IMR-90 (cell line): ENCODE data around the gene BCS1L. TPM values are rescaled to one million over a fixed set of nuclear protein-coding genes. Genes with fewer than 3 reads are reported as not detected.

Source experiments
- ATAC-seq: fragments of 200-7000 bp; cut with Tn5 transposase; 2 replicates; pipeline ENCODE4 v1.9.1; 2020; ENCODE audit warnings: low read depth, mild to moderate bottlenecking, moderate library complexity
- BruUV-seq: library from RNA; stranded (reverse); fragments of 400-500 nt; replicated peaks from 2 replicates; lab custom pipeline; 2021; lab: Mats Ljungman, UMichigan
- CTCF ChIA-PET: fragments of 300-600 bp; formaldehyde crosslinking; extraction: SDS; loops from one replicate; lab custom pipeline; 2021; ENCODE audit warnings: antibody characterized with exemption; lab: Yijun Ruan, JAX
- POLR2A ChIA-PET: fragments of 300-600 bp; sonication (Branson Sonifier 250); formaldehyde crosslinking; loops from one replicate; lab custom pipeline; 2022; ENCODE audit warnings: antibody characterized with exemption; ENCODE audit not compliant: unreplicated experiment; lab: Charles Lee
- DNase-seq: peaks from one replicate; pipeline ENCODE4 v3.0.0; 2013
- H2AFZ ChIP-seq: replicated peaks from 2 replicates; pipeline ENCODE3; 2013; ENCODE audit warnings: low read length, mild to moderate bottlenecking; ENCODE audit not compliant: poor library complexity
- H2AK5ac ChIP-seq: 2 replicates; pipeline ENCODE4 v1.6.1; 2013; ENCODE audit warnings: low read depth, low read length, inconsistent platforms
- H2AK9ac ChIP-seq: replicated peaks from 2 replicates; pipeline ENCODE3; 2013; ENCODE audit warnings: mild to moderate bottlenecking, low read depth, low read length, moderate library complexity; ENCODE audit not compliant: poor library complexity
- H2BK120ac ChIP-seq: 2 replicates; pipeline ENCODE4 v1.6.1; 2013; ENCODE audit warnings: low read depth, low read length, inconsistent platforms
- H2BK15ac ChIP-seq: 3 replicates; pipeline ENCODE4 v1.6.1; 2013; ENCODE audit warnings: low read depth, low read length, inconsistent platforms
- H2BK20ac ChIP-seq: 2 replicates; pipeline ENCODE4 v1.6.1; 2013; ENCODE audit warnings: low read depth, mild to moderate bottlenecking, inconsistent platforms, low read length, moderate library complexity
- H2BK5ac ChIP-seq: 2 replicates; pipeline ENCODE4 v1.6.1; 2013; ENCODE audit warnings: mild to moderate bottlenecking, low read depth, low read length, inconsistent platforms; ENCODE audit not compliant: poor library complexity, severe bottlenecking
- H3K14ac ChIP-seq: replicated peaks from 2 replicates; pipeline ENCODE4 v1.6.1; 2013; ENCODE audit warnings: low read depth, low read length, inconsistent platforms
- H3K18ac ChIP-seq: 2 replicates; pipeline ENCODE4 v1.6.1; 2013; ENCODE audit warnings: low read depth, low read length, control low read depth
- H3K23ac ChIP-seq: 2 replicates; pipeline ENCODE4 v1.6.1; 2013; ENCODE audit warnings: low read depth, low read length, inconsistent platforms
- H3K27ac ChIP-seq: 2 replicates; pipeline ENCODE4 v1.5.1; 2013; ENCODE audit warnings: mild to moderate bottlenecking, control low read depth, low read length; ENCODE audit not compliant: insufficient read depth
- H3K27me3 ChIP-seq: 2 replicates; pipeline ENCODE4 v1.6.1; 2013; ENCODE audit warnings: low read length; ENCODE audit not compliant: control insufficient read depth, insufficient read depth
- H3K36me3 ChIP-seq: 2 replicates; pipeline ENCODE4 v1.6.1; 2013; ENCODE audit warnings: low read length, mixed read lengths; ENCODE audit not compliant: control insufficient read depth, insufficient read depth
- H3K4ac ChIP-seq: 2 replicates; pipeline ENCODE4 v1.6.1; 2013; ENCODE audit warnings: low read depth, low read length, inconsistent platforms
- H3K4me1 ChIP-seq: 2 replicates; pipeline ENCODE4 v1.6.1; 2013; ENCODE audit warnings: low read length, mixed read lengths; ENCODE audit not compliant: control insufficient read depth, insufficient read depth
- H3K4me2 ChIP-seq: 2 replicates; pipeline ENCODE4 v1.6.1; 2013; ENCODE audit warnings: low read depth, mild to moderate bottlenecking, control low read depth, low read length, moderate library complexity
- H3K4me3 ChIP-seq: 2 replicates; pipeline ENCODE4 v1.5.1; 2013; ENCODE audit warnings: low read depth, mild to moderate bottlenecking, control low read depth, low read length, moderate library complexity; ENCODE audit not compliant: insufficient read depth
- H3K56ac ChIP-seq: 2 replicates; pipeline ENCODE4 v1.6.1; 2013; ENCODE audit warnings: low read length, inconsistent platforms; ENCODE audit not compliant: insufficient read depth; ENCODE audit errors: extremely low read depth
- H3K79me1 ChIP-seq, 2 experiments: 2 replicates each; pipeline ENCODE4 v1.6.1; 2013; ENCODE audit warnings: low read length in 2 of 2, inconsistent platforms in 1 of 2, low read depth in 1 of 2
- H3K9ac ChIP-seq: 2 replicates; pipeline ENCODE4 v1.6.1; 2013; ENCODE audit warnings: low read depth, low read length, control low read depth
- H3K9me1 ChIP-seq: 2 replicates; pipeline ENCODE4 v1.6.1; 2013; ENCODE audit warnings: low read length, inconsistent platforms; ENCODE audit not compliant: insufficient read depth
- H3K9me3 ChIP-seq: 2 replicates; pipeline ENCODE4 v1.6.1; 2013; ENCODE audit warnings: low read length; ENCODE audit not compliant: control insufficient read depth, insufficient read depth
- H4K20me1 ChIP-seq: 2 replicates; pipeline ENCODE4 v1.6.1; 2013; ENCODE audit warnings: low read length, inconsistent platforms; ENCODE audit not compliant: insufficient read depth
- H4K5ac ChIP-seq: 2 replicates; pipeline ENCODE4 v1.6.1; 2013; ENCODE audit warnings: mild to moderate bottlenecking, low read depth, low read length, control low read depth
- H4K8ac ChIP-seq, 2 experiments: 2 replicates each; pipeline ENCODE4 v1.6.1; 2013; ENCODE audit warnings: low read depth in 2 of 2, low read length in 2 of 2, control low read depth in 1 of 2, inconsistent platforms in 1 of 2
- H4K91ac ChIP-seq: 2 replicates; pipeline ENCODE4 v1.6.1; 2013; ENCODE audit warnings: low read depth, low read length, inconsistent platforms; ENCODE audit not compliant: insufficient read depth
- BHLHE40 ChIP-seq: fragments of 150-350 bp; IDR thresholded peaks from 2 replicates; pipeline ENCODE4 v1.6.1; 2016; ENCODE audit warnings: mild to moderate bottlenecking, low read depth, low read length
- CEBPB ChIP-seq: IDR thresholded peaks from 2 replicates; pipeline ENCODE4 v1.6.1; 2012; ENCODE audit warnings: low read depth, low read length, improper control_type of control experiment
- CHD1 ChIP-seq: IDR thresholded peaks from 2 replicates; pipeline ENCODE4 v1.6.1; 2012; ENCODE audit warnings: low read depth, low read length, improper control_type of control experiment
- CTCF ChIP-seq: conservative IDR thresholded peaks from 2 replicates; pipeline ENCODE4 v1.5.1; 2012; ENCODE audit warnings: mild to moderate bottlenecking, low read depth, low read length, improper control_type of control experiment
- ELK1 ChIP-seq: fragments of 150-350 bp; IDR thresholded peaks from 2 replicates; pipeline ENCODE4 v1.6.1; 2016; ENCODE audit warnings: low read depth, mild to moderate bottlenecking, low read length, moderate library complexity, borderline replicate concordance
- FOS ChIP-seq: fragments of 150-350 bp; IDR thresholded peaks from 2 replicates; pipeline ENCODE4 v1.6.1; 2016; ENCODE audit warnings: low read depth, low read length
- MAFK ChIP-seq: IDR thresholded peaks from 2 replicates; pipeline ENCODE4 v1.6.1; 2012; ENCODE audit warnings: low read depth, low read length, improper control_type of control experiment
- MAZ ChIP-seq: IDR thresholded peaks from 2 replicates; pipeline ENCODE4 v1.6.1; 2012; ENCODE audit warnings: low read depth, mild to moderate bottlenecking, low read length, improper control_type of control experiment, moderate library complexity, borderline replicate concordance
- MXI1 ChIP-seq: IDR thresholded peaks from 2 replicates; pipeline ENCODE4 v1.6.1; 2012; ENCODE audit warnings: low read depth, mild to moderate bottlenecking, low read length, moderate library complexity, borderline replicate concordance
- NFE2L2 ChIP-seq: fragments of 150-350 bp; IDR thresholded peaks from 2 replicates; pipeline ENCODE4 v1.6.1; 2016; ENCODE audit warnings: low read depth, mild to moderate bottlenecking, low read length
- POLR2A ChIP-seq: IDR thresholded peaks from 2 replicates; pipeline ENCODE4 v1.6.1; 2012; ENCODE audit warnings: mild to moderate bottlenecking, low read depth, low read length
- RAD21 ChIP-seq: IDR thresholded peaks from 2 replicates; pipeline ENCODE4 v1.6.1; 2012; ENCODE audit warnings: low read length, improper control_type of control experiment
- RCOR1 ChIP-seq: IDR thresholded peaks from 2 replicates; pipeline ENCODE4 v1.6.1; 2012; ENCODE audit warnings: mild to moderate bottlenecking, low read length, improper control_type of control experiment; ENCODE audit not compliant: insufficient replicate concordance
- RFX5 ChIP-seq: IDR thresholded peaks from 2 replicates; pipeline ENCODE4 v1.8.0; 2012; ENCODE audit warnings: low read depth, mild to moderate bottlenecking, low read length, moderate library complexity
- SMC3 ChIP-seq: fragments of 150-350 bp; IDR thresholded peaks from 2 replicates; pipeline ENCODE4 v1.6.1; 2016; ENCODE audit warnings: low read depth, mild to moderate bottlenecking, antibody characterized with exemption, low read length, moderate library complexity
- USF2 ChIP-seq: fragments of 150-350 bp; IDR thresholded peaks from 2 replicates; pipeline ENCODE4 v1.6.1; 2017; ENCODE audit warnings: mild to moderate bottlenecking, antibody characterized with exemption, low read length, low read depth
- WGBS, 2 experiments: methylation state at CpG; one replicate each; pipeline versions ENCODE4 v1.1.5 to v1.1.7; 2013; ENCODE audit warnings: missing lambda C conversion rate in 2 of 2; ENCODE audit not compliant: insufficient read length in 1 of 2; ENCODE audit errors: extremely low coverage in 2 of 2; 5-methylcytosine and 5-hydroxymethylcytosine counted together
- dilution Hi-C: fragments of 300-500 bp; cut with HindIII; formaldehyde crosslinking; loops from one replicate; pipeline ENCODE4 v1.14.3; 2018; ENCODE audit warnings: low sequenced_read_pairs; ENCODE audit not compliant: unreplicated experiment
- in situ Hi-C: fragments of 300-500 bp; cut with MboI; formaldehyde crosslinking; loops from 3 replicates; pipeline ENCODE4 v1.14.3; 2019; ENCODE audit warnings: low sequenced_read_pairs, inconsistent platforms, mixed read lengths
- intact Hi-C: fragments of 100-400 bp; cut with micrococcal nuclease; formaldehyde crosslinking; loops from 2 replicates; pipeline ENCODE4 v1.10.0; 2022
- polyA plus RNA-seq, 3 experiments: library from polyadenylated mRNA; depleted of rRNA; stranded (reverse); fragments of >200 nt; gene quantifications; 2 replicates each; pipeline ENCODE4 v1.2.3, GENCODE V29; 2012; ENCODE audit warnings: low replicate concordance in 1 of 3
- total RNA-seq: library from RNA; depleted of rRNA; stranded (reverse); fragments of >200 nt; gene quantifications from 2 replicates; pipeline ENCODE4 v1.2.3, GENCODE V29; 2012

BCS1L gene
- total and polyA plus RNA-seq, 2 of the 4 experiments (the other 2 are of a cell fraction) = 39.1 to 56.7 TPM

GRCh38 chr2:218711550-218711929 is 52.1 kb downstream of the BCS1L start:
- BruUV-seq = TSS peak; percentile 50
- WGBS, 2 experiments = no CpG with 5 or more reads among the region's 5 CpGs

More at GRCh38 chr2:218711550-218711929, 52.1 kb downstream of the BCS1L start:
- DNase-seq = peak; percentile 20
- no peak overlapping the region for H2AK9ac ChIP-seq
- ChIA-PET POLR2A (interaction anchor here (1.2 kb wide), 1 partner anchor 136 kb away, joined by 5 read pairs; no protein-coding TSS in a partner anchor), CTCF (interaction anchor here (0.8 to 2.0 kb wide), 5 partner anchors 11 to 140 kb away, joined by 3 to 9 read pairs (median 3); no protein-coding TSS in a partner anchor)
- H3K4me1 ChIP-seq = peaks cover 3% of the 10 kb centered on the region
- no peaks in the 10 kb centered on the region for H3K36me3 ChIP-seq
- peaks cover 11 to 32% of the 10 kb centered on the region in 2 experiments; a peak in 3 of 4 replicates for H3K79me1 ChIP-seq
- no peak overlapping the region for H4K5ac ChIP-seq
- H3K9ac ChIP-seq = peak overlapping the region; percentile 72
- intact Hi-C loops (loop anchor here (2.0 kb wide), 1 partner anchor 19 kb away; no protein-coding TSS in a partner anchor), dilution Hi-C loops (no loop called here), in situ Hi-C loops (no loop called here)
- no peaks in the 10 kb centered on the region for H4K20me1 ChIP-seq
- TF ChIP-seq CHD1 (no peak), ELK1 (no peak), CEBPB (no peak), RFX5 (no peak), RCOR1 (no peak), MXI1 (no peak), USF2 (no peak), MAZ (no peak), SMC3 (no peak), CTCF (no peak), FOS (no peak), BHLHE40 (no peak), POLR2A (no peak), NFE2L2 (no peak), MAFK (no peak), RAD21 (no peak)
- 0 out of 2 replicates have a peak overlapping the region, but pooled peaks have one; percentile 20 for H2AK5ac ChIP-seq
- peak overlapping the region; percentile 64 for H2BK5ac ChIP-seq
- H2BK120ac ChIP-seq = peak overlapping the region; percentile 14; the same call in 1 of the 2 replicates
- H3K14ac ChIP-seq = peak overlapping the region; percentile 54
- H3K9me3 ChIP-seq = no peaks in the 10 kb centered on the region
- H4K91ac ChIP-seq = no peak overlapping the region
- H4K8ac ChIP-seq = peak overlapping the region; percentile 38 to 46; a peak in 3 of 4 replicates
- H3K27me3 ChIP-seq = no peaks in the 10 kb centered on the region
- peak overlapping the region; percentile 71 for H3K4me2 ChIP-seq
- H3K23ac ChIP-seq = peak overlapping the region; percentile 77; the same call in 1 of the 2 replicates
- no peak for ATAC-seq
- peak overlapping the region; percentile 74 for H3K27ac ChIP-seq
- no peak overlapping the region for H2BK20ac ChIP-seq
- H3K56ac ChIP-seq = peak overlapping the region; percentile 81
- no peak overlapping the region for H3K18ac ChIP-seq
- H3K4me3 ChIP-seq = peak overlapping the region; percentile 69
- peak overlapping the region; percentile 25; the same call in 1 of the 2 replicates for H3K4ac ChIP-seq
- H2BK15ac ChIP-seq = peak overlapping the region; percentile 0; the same call in 1 of the 3 replicates
- H2AFZ ChIP-seq = no peak overlapping the region
- H3K9me1 ChIP-seq = peaks cover 7% of the 10 kb centered on the region; the same call in 1 of the 2 replicates
